Medulla oblongata (tissue), 1 donor: ENCODE measurements around the gene CCL7.
A peak's percentile ranks its signal among the peaks of the same experiment; 100 is the strongest.

Experiments used
- DNase-seq: peaks from one replicate; pipeline ENCODE4 v3.0.0-alpha.2; 2015; ENCODE audit errors: extremely low spot score

The CCL7 gene

GRCh38 chr17:34246881-34247280 lies 23.1 kb upstream of the CCL7 start:
- no peak for DNase-seq

- no peak for DNase-seq
Observed at GRCh38 chr17:34248511-34249024, 21.5 kb upstream of the CCL7 start.

- DNase-seq: no peak
Observed at GRCh38 chr17:34249061-34249460, 21.0 kb upstream of the CCL7 start.

- DNase-seq: no peak
Observed at GRCh38 chr17:34249478-34249877, 20.5 kb upstream of the CCL7 start.

GRCh38 chr17:34251186-34251585 lies 18.8 kb upstream of the CCL7 start:
- DNase-seq: no peak

- peak; percentile 69 for DNase-seq
Observed at GRCh38 chr17:34252095-34252443, 18.0 kb upstream of the CCL7 start.

- DNase-seq: peak; percentile 84
Observed at GRCh38 chr17:34252444-34253138, 17.4 kb upstream of the CCL7 start.

- no peak for DNase-seq
Observed at GRCh38 chr17:34253139-34253525, 16.9 kb upstream of the CCL7 start.

GRCh38 chr17:34254146-34254545 lies 15.9 kb upstream of the CCL7 start:
- DNase-seq: no peak

- DNase-seq: peak; percentile 80
Observed at GRCh38 chr17:34254651-34255380, 15.2 kb upstream of the CCL7 start, which contains the start of gene CCL2. TSS of gene CCL2 (plus strand) at chr17:34255285. CDS start at chr17:34255350, 65 bp downstream.

GRCh38 chr17:34255381-34255732 lies 14.7 kb upstream of the CCL7 start:
- no peak for DNase-seq

GRCh38 chr17:34255841-34256240 lies 14.2 kb upstream of the CCL7 start:
- DNase-seq: no peak

GRCh38 chr17:34257299-34257985 lies 12.6 kb upstream of the CCL7 start:
- DNase-seq: no peak

GRCh38 chr17:34257986-34258326 lies 12.1 kb upstream of the CCL7 start:
- DNase-seq: no peak

- DNase-seq: no peak
Observed at GRCh38 chr17:34259146-34259545, 10.9 kb upstream of the CCL7 start.

GRCh38 chr17:34260861-34261260 lies 9.2 kb upstream of the CCL7 start:
- no peak for DNase-seq

- no peak for DNase-seq
Observed at GRCh38 chr17:34261568-34262337, 8.3 kb upstream of the CCL7 start.

- DNase-seq: no peak
Observed at GRCh38 chr17:34265711-34266110, 4.3 kb upstream of the CCL7 start.

GRCh38 chr17:34275881-34276280 lies 5.9 kb downstream of the CCL7 start:
- DNase-seq: no peak

- no peak for DNase-seq
Observed at GRCh38 chr17:34276826-34277225, 6.8 kb downstream of the CCL7 start.

- DNase-seq: no peak
Observed at GRCh38 chr17:34283571-34283970, 13.6 kb downstream of the CCL7 start.

- DNase-seq: no peak
Observed at GRCh38 chr17:34285286-34285792, 15.3 kb downstream of the CCL7 start, which contains the start of gene CCL11. TSS of gene CCL11 (plus strand) at chr17:34285742. CDS start at chr17:34285809, 67 bp downstream.
